Activated CD8-positive, alpha-beta T cell treated with anti-CD3 and anti-CD28 coated beads for 36 hours (primary cell): ENCODE measurements around the gene ADAT3. TPM values are rescaled to one million over a fixed set of nuclear protein-coding genes. Genes with fewer than 3 reads are reported as not detected.

ENCODE experiments used
- ATAC-seq: fragments of 200-7000 bp; cut with Tn5 transposase; one replicate; pipeline ENCODE4 v1.10.0; 2021; ENCODE audit warnings: mild to moderate bottlenecking, moderate library complexity
- CTCF ChIA-PET: fragments of 350-600 bp; sonication (Branson Sonifier 250); formaldehyde crosslinking; loops from one replicate; lab custom pipeline; 2021; ENCODE audit warnings: antibody characterized with exemption; lab: Charles Lee
- POLR2A ChIA-PET: fragments of 350-600 bp; sonication (Branson Sonifier 250); formaldehyde crosslinking; loops from one replicate; lab custom pipeline; 2021; ENCODE audit warnings: antibody characterized with exemption; lab: Charles Lee
- DNase-seq: peaks from one replicate; pipeline ENCODE4 v3.0.0-alpha.2; 2020
- H3K27ac Mint-ChIP-seq: one replicate; pipeline ENCODE4 v1.8.0; 2021; ENCODE audit warnings: mild to moderate bottlenecking, mixed read lengths
- H3K27me3 Mint-ChIP-seq: one replicate; pipeline ENCODE4 v1.8.0; 2021; ENCODE audit warnings: mixed read lengths
- H3K36me3 Mint-ChIP-seq: one replicate; pipeline ENCODE4 v1.8.0; 2021; ENCODE audit warnings: low read depth, mixed read lengths
- H3K4me1 Mint-ChIP-seq: one replicate; pipeline ENCODE4 v1.8.0; 2021; ENCODE audit warnings: low read depth, mixed read lengths
- H3K4me3 Mint-ChIP-seq: one replicate; pipeline ENCODE4 v1.8.0; 2021; ENCODE audit warnings: mild to moderate bottlenecking, moderate library complexity, mixed read lengths
- H3K9me3 Mint-ChIP-seq: one replicate; pipeline ENCODE4 v1.8.0; 2021; ENCODE audit warnings: mixed read lengths
- CTCF ChIP-seq: fragments of 200-600 bp; IDR thresholded peaks from one replicate; pipeline ENCODE4 v1.8.0; 2022; ENCODE audit warnings: antibody characterized with exemption, mild to moderate bottlenecking
- intact Hi-C: fragments of 100-400 bp; cut with micrococcal nuclease; formaldehyde crosslinking; loops from one replicate; pipeline ENCODE4 v1.10.0; 2022
- total RNA-seq, 2 experiments: library from RNA; stranded (reverse); gene quantifications; one replicate each; pipeline ENCODE4 v1.2.3, GENCODE V29; 2021

The ADAT3 gene
- total RNA-seq, 2 experiments from 2014 or later, result 5.3 to 6.7 TPM

- intact Hi-C loops, result no loop called here
- no peaks in the 10 kb centered on the region for H3K9me3 Mint-ChIP-seq
- peaks cover 24% of the 10 kb centered on the region for H3K4me1 Mint-ChIP-seq
- ChIA-PET POLR2A (interaction anchor here (1.4 to 1.7 kb wide), 2 partner anchors 10 to 17 kb away, joined by 3 to 4 read pairs; no protein-coding TSS in a partner anchor), CTCF (interaction anchor here (0.7 kb wide), 1 partner anchor 12 kb away, joined by 4 read pairs; no protein-coding TSS in a partner anchor)
- no peaks in the 10 kb centered on the region for H3K36me3 Mint-ChIP-seq
- TF ChIP-seq CTCF, result no peak
- H3K4me3 Mint-ChIP-seq, result no peak overlapping the region
- no peaks in the 10 kb centered on the region for H3K27me3 Mint-ChIP-seq
- peak overlapping the region; percentile 25 for H3K27ac Mint-ChIP-seq
- no peak for ATAC-seq
- DNase-seq, result no peak
Measured at GRCh38 chr19:1893791-1894190, 11.4 kb upstream of the ADAT3 start.

- H3K27me3 Mint-ChIP-seq, result no peaks in the 10 kb centered on the region
- peak overlapping the region; percentile 98 for H3K27ac Mint-ChIP-seq
- peaks cover 24% of the 10 kb centered on the region for H3K4me1 Mint-ChIP-seq
- H3K36me3 Mint-ChIP-seq, result no peaks in the 10 kb centered on the region
- intact Hi-C loops, result no loop called here
- peak overlapping the region; percentile 80 for H3K4me3 Mint-ChIP-seq
- no peak for DNase-seq
- ChIA-PET CTCF (interaction anchor here (0.9 to 2.3 kb wide), 2 partner anchors 20 to 30 kb away, joined by 3 to 5 read pairs; no protein-coding TSS in a partner anchor), POLR2A (interaction anchor here (0.6 to 3.0 kb wide), 13 partner anchors 9 to 607 kb away, joined by 3 to 14 read pairs (median 4); partner anchors contain the start of genes ABHD17A and AP3D1)
- no peak for TF ChIP-seq CTCF
- no peaks in the 10 kb centered on the region for H3K9me3 Mint-ChIP-seq
- no peak for ATAC-seq
Measured at GRCh38 chr19:1896508-1896907, 8.7 kb upstream of the ADAT3 start.

GRCh38 chr19:1901940-1902404, 3.2 kb upstream of the ADAT3 start:
- intact Hi-C loops, result no loop called here
- H3K36me3 Mint-ChIP-seq, result peaks cover 5% of the 10 kb centered on the region
- H3K9me3 Mint-ChIP-seq, result no peaks in the 10 kb centered on the region
- H3K27ac Mint-ChIP-seq, result no peak overlapping the region
- no peaks in the 10 kb centered on the region for H3K27me3 Mint-ChIP-seq
- DNase-seq (no peak), ATAC-seq (no peak)
- H3K4me3 Mint-ChIP-seq, result no peak overlapping the region
- no peak for TF ChIP-seq CTCF
- peaks cover 32% of the 10 kb centered on the region for H3K4me1 Mint-ChIP-seq
- ChIA-PET CTCF (interaction anchor here (1.4 to 1.6 kb wide), 2 partner anchors 26 to 37 kb away, joined by 3 to 6 read pairs; no protein-coding TSS in a partner anchor), POLR2A (no interaction called here)

- Mint-ChIP-seq H3K9me3 (no peaks in the 10 kb centered on the region), H3K4me1 (peaks cover 28% of the 10 kb centered on the region), H3K36me3 (peaks cover 5% of the 10 kb centered on the region), H3K27me3 (no peaks in the 10 kb centered on the region), H3K4me3 (no peak overlapping the region), H3K27ac (peak overlapping the region; percentile 64)
- intact Hi-C loops, result no loop called here
- DNase-seq, result no peak
- CTCF ChIA-PET, result interaction anchor here (1.0 to 1.9 kb wide), 4 partner anchors 25 to 38 kb away, joined by 3 to 6 read pairs (median 4); no protein-coding TSS in a partner anchor
- POLR2A ChIA-PET, result no interaction called here
- no peak for ATAC-seq
- TF ChIP-seq CTCF, result no peak
Measured at GRCh38 chr19:1902923-1903322, 2.3 kb upstream of the ADAT3 start.

- H3K4me1 Mint-ChIP-seq, result peaks cover 45% of the 10 kb centered on the region
- POLR2A ChIA-PET, result interaction anchor here (0.6 to 1.7 kb wide), 4 partner anchors 9 to 180 kb away, joined by 3 to 4 read pairs (median 4); no protein-coding TSS in a partner anchor
Measured at GRCh38 chr19:1904860-1905109, 414 bp upstream of the ADAT3 start.

More at GRCh38 chr19:1904860-1905109, 414 bp upstream of the ADAT3 start:
- Mint-ChIP-seq H3K27me3 (no peaks in the 10 kb centered on the region), H3K36me3 (peaks cover 5% of the 10 kb centered on the region), H3K4me3 (peak overlapping the region; percentile 87), H3K9me3 (no peaks in the 10 kb centered on the region), H3K27ac (peak overlapping the region; percentile 87)
- no peak for ATAC-seq
- intact Hi-C loops, result no loop called here
- no peak for DNase-seq
- TF ChIP-seq CTCF, result no peak
- CTCF ChIA-PET, result interaction anchor here (0.6 to 1.8 kb wide), 3 partner anchors 9 to 66 kb away, joined by 3 to 5 read pairs (median 3); no protein-coding TSS in a partner anchor
